Effector memory CD8-positive, alpha-beta T cell (primary cell): ENCODE results near the gene TSC2.

Experiments used
- ATAC-seq: fragments of 150-1000 bp; cut with Tn5 transposase; replicated peaks from 2 replicates; pipeline ENCODE4 v1.10.0; 2021; ENCODE audit warnings: mild to moderate bottlenecking, moderate library complexity
- DNase-seq, 3 experiments: peaks; one replicate each; pipeline ENCODE4 v3.0.0; 2021
- H3K27ac Mint-ChIP-seq, 2 donors: one replicate each; pipeline ENCODE4 v1.8.0; 2022; ENCODE audit warnings: mild to moderate bottlenecking in 2 of 2, mixed read lengths in 2 of 2, moderate library complexity in 2 of 2
- H3K27me3 Mint-ChIP-seq, 2 donors: one replicate each; pipeline ENCODE4 v1.8.0; 2022; ENCODE audit warnings: mixed read lengths in 2 of 2
- H3K36me3 Mint-ChIP-seq: one replicate; pipeline ENCODE4 v1.8.0; 2022; ENCODE audit warnings: mild to moderate bottlenecking, moderate library complexity, mixed read lengths; ENCODE audit not compliant: insufficient read depth
- H3K4me1 Mint-ChIP-seq, 2 donors: one replicate each; pipeline ENCODE4 v1.8.0; 2022; ENCODE audit warnings: low read depth in 2 of 2, mixed read lengths in 2 of 2
- H3K4me3 Mint-ChIP-seq, 2 donors: one replicate each; pipeline ENCODE4 v1.8.0; 2022; ENCODE audit warnings: mild to moderate bottlenecking in 2 of 2, mixed read lengths in 2 of 2, moderate library complexity in 2 of 2
- H3K9me3 Mint-ChIP-seq, 2 donors: one replicate each; pipeline ENCODE4 v1.8.0; 2022; ENCODE audit warnings: mixed read lengths in 2 of 2

TSC2 gene

GRCh38 chr16:2066139-2066538, 18.4 kb downstream of the TSC2 start:
- Mint-ChIP-seq H3K27me3 (no peaks in the 10 kb centered on the region), H3K27ac (no peak overlapping the region), H3K4me3 (no peak overlapping the region), H3K4me1 (peaks cover 0 to 3% of the 10 kb centered on the region in 2 donors), H3K36me3 (peaks cover 34% of the 10 kb centered on the region), H3K9me3 (no peaks in the 10 kb centered on the region)
- DNase-seq (no peak), ATAC-seq (no peak)

- no peak for DNase-seq
- ATAC-seq = no peak
- peak overlapping the region in 1 of 2 donors; percentile 51 for H3K27ac Mint-ChIP-seq
- no peaks in the 10 kb centered on the region for H3K27me3 Mint-ChIP-seq
- H3K36me3 Mint-ChIP-seq = peaks cover 38% of the 10 kb centered on the region
- H3K9me3 Mint-ChIP-seq = no peaks in the 10 kb centered on the region
- no peak overlapping the region for H3K4me3 Mint-ChIP-seq
- peaks cover 0 to 2% of the 10 kb centered on the region in 2 donors for H3K4me1 Mint-ChIP-seq
Observed at GRCh38 chr16:2070576-2071453, 23.0 kb downstream of the TSC2 start.

- Mint-ChIP-seq H3K27me3 (no peaks in the 10 kb centered on the region), H3K27ac (no peak overlapping the region), H3K4me1 (no peaks in the 10 kb centered on the region), H3K4me3 (no peak overlapping the region), H3K9me3 (no peaks in the 10 kb centered on the region), H3K36me3 (peaks cover 32% of the 10 kb centered on the region)
- ATAC-seq = no peak
- DNase-seq = no peak
Observed at GRCh38 chr16:2071454-2072202, 23.8 kb downstream of the TSC2 start.

DNA sequence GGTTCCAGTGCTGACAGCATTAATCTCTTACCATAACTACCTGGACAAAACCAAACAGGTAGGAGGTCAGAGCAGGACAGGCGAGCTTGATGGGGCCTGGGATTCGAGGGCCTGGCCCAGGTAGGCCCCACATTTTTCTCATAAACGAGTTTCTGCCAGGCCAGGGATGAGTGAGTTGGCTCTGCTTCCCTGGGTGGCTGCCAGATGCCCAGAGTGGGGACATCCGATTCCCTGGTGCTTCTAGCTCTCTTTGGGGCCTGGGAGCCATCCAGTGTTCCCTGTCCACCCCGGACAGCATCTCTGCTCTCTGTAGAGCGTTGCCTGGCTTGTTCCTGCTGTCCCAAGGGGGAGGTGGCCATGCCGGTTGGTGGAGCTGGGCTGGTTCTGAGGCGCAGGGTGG, 25.1 kb downstream of the TSC2 start:
- Mint-ChIP-seq H3K9me3 (no peaks in the 10 kb centered on the region), H3K27ac (no peak overlapping the region), H3K27me3 (no peaks in the 10 kb centered on the region), H3K4me1 (no peaks in the 10 kb centered on the region), H3K36me3 (peaks cover 33% of the 10 kb centered on the region), H3K4me3 (no peak overlapping the region)
- DNase-seq (no peak), ATAC-seq (no peak)

- no peak for DNase-seq
- Mint-ChIP-seq H3K27me3 (no peaks in the 10 kb centered on the region), H3K4me1 (no peaks in the 10 kb centered on the region), H3K9me3 (no peaks in the 10 kb centered on the region), H3K36me3 (peaks cover 25% of the 10 kb centered on the region), H3K4me3 (no peak overlapping the region), H3K27ac (no peak overlapping the region)
- ATAC-seq = no peak
Observed at GRCh38 chr16:2074071-2074470, 26.3 kb downstream of the TSC2 start.

DNA sequence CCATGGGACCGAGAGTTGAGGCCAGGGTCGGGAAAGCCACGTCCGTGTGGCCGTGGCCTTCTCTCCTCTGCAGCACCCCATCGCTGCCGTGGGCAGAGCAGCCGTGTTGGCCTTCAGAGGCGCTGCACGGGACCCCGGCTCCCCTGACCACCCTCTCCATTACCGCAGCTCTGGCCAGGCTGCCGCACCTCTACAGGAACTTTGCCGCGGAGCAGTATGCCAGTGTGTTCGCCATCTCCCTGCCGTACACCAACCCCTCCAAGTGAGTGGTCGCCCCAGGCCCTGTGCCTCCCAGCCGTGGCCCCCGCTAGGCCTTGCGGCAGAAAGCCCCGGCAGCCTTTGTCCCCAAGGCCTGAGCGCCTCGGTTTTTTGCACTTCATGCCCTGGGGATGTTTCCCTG, 27.8 kb downstream of the TSC2 start:
- Mint-ChIP-seq H3K36me3 (peaks cover 20% of the 10 kb centered on the region), H3K27me3 (no peaks in the 10 kb centered on the region), H3K4me1 (no peaks in the 10 kb centered on the region), H3K27ac (no peak overlapping the region), H3K4me3 (no peak overlapping the region), H3K9me3 (no peaks in the 10 kb centered on the region)
- ATAC-seq (no peak), DNase-seq (no peak)

GRCh38 chr16:2076072-2076865, 28.5 kb downstream of the TSC2 start:
- Mint-ChIP-seq H3K9me3 (no peaks in the 10 kb centered on the region), H3K36me3 (peaks cover 17% of the 10 kb centered on the region), H3K4me1 (no peaks in the 10 kb centered on the region), H3K27me3 (no peaks in the 10 kb centered on the region), H3K27ac (no peak overlapping the region), H3K4me3 (no peak overlapping the region)
- no peak for DNase-seq
- no peak for ATAC-seq

DNA sequence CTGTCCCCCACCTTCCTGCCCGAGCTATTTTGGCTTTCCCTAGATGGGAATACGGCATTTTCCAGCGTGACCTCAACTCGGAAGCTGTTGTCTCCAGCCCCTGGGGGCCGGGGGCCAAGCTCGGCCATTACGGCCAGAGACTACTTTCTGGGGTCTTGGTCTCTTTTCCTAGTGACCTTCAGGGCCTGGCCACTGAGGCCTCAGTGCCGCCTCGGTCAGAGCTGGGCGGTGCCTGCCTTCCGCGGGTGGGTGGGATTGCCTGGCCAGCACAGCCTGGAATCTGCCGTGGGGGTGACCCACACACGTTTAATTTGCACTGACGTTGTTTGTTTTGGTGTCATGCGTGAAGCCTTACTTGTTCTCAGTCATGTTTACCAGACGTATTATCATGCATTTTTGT, 29.2 kb downstream of the TSC2 start:
- Mint-ChIP-seq H3K36me3 (peaks cover 18% of the 10 kb centered on the region), H3K27me3 (no peaks in the 10 kb centered on the region)

GRCh38 chr16:2077696-2078095, 29.9 kb downstream of the TSC2 start:
- ATAC-seq (no peak), DNase-seq (no peak)
- H3K27ac Mint-ChIP-seq = no peak overlapping the region
- no peaks in the 10 kb centered on the region for H3K4me1 Mint-ChIP-seq
- no peaks in the 10 kb centered on the region for H3K27me3 Mint-ChIP-seq
- H3K36me3 Mint-ChIP-seq = peaks cover 23% of the 10 kb centered on the region
- no peaks in the 10 kb centered on the region for H3K9me3 Mint-ChIP-seq
- H3K4me3 Mint-ChIP-seq = no peak overlapping the region

More for the DNA sequence above, 29.2 kb downstream of the TSC2 start:
- H3K27ac Mint-ChIP-seq = no peak overlapping the region
- ATAC-seq (no peak), DNase-seq (no peak)
- no peaks in the 10 kb centered on the region for H3K9me3 Mint-ChIP-seq
- H3K4me3 Mint-ChIP-seq = no peak overlapping the region
- no peaks in the 10 kb centered on the region for H3K4me1 Mint-ChIP-seq

DNA sequence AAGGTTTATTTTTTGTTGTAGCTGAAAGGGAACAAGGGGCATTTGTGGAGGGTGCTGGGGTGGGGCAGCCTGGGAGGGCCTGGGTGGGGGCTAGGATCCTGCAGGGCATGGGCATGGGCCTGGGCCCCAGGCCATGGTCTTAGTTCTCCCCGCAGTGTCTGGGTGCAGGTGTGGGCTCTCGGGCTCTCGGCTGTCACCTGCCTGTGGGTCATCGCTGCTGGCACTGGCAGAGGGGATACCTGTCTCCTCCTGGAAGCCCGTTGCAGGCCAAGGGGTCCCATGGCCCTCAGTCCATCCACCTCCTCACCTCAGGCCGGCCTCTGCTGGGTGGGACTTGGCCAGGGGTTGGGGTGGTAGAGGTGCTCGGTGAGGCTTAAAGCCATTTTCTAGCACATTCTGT, 30.3 kb downstream of the TSC2 start:
- Mint-ChIP-seq H3K9me3 (no peaks in the 10 kb centered on the region), H3K4me1 (peaks cover 0 to 1% of the 10 kb centered on the region in 2 donors), H3K27me3 (no peaks in the 10 kb centered on the region), H3K36me3 (peaks cover 22% of the 10 kb centered on the region), H3K4me3 (no peak overlapping the region), H3K27ac (no peak overlapping the region)
- ATAC-seq = no peak
- DNase-seq = no peak

DNA sequence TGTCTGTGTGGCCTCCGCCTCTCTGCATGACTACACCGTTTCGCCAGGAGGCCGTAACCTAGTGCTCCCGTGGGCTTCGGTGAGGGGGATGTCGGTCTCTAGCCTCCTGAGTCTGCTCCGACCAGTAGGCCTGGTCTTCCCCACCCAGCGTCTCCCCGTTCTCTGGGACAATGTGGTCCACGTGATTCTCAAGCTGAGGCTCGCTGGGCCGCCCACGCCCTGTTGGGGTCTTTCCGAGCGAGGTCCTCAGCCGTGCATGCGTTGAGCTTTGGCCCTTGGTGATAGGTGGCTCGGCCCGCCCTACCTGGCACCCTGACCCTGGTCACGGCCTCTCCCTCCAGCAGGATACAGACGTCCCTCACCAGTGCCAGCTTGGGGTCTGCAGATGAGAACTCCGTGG, 30.9 kb downstream of the TSC2 start:
- H3K27ac Mint-ChIP-seq = no peak overlapping the region

GRCh38 chr16:2079311-2079800, 31.6 kb downstream of the TSC2 start:
- no peak for ATAC-seq
- H3K4me3 Mint-ChIP-seq = no peak overlapping the region
- no peaks in the 10 kb centered on the region for H3K27me3 Mint-ChIP-seq
- H3K36me3 Mint-ChIP-seq = peaks cover 27% of the 10 kb centered on the region
- no peak overlapping the region for H3K27ac Mint-ChIP-seq
- no peaks in the 10 kb centered on the region for H3K9me3 Mint-ChIP-seq
- peaks cover 0 to 2% of the 10 kb centered on the region in 2 donors for H3K4me1 Mint-ChIP-seq
- DNase-seq = no peak

More for the DNA sequence above, 30.9 kb downstream of the TSC2 start:
- H3K27me3 Mint-ChIP-seq = no peaks in the 10 kb centered on the region
- DNase-seq = no peak
- peaks cover 0 to 2% of the 10 kb centered on the region in 2 donors for H3K4me1 Mint-ChIP-seq
- H3K9me3 Mint-ChIP-seq = no peaks in the 10 kb centered on the region
- H3K4me3 Mint-ChIP-seq = no peak overlapping the region
- ATAC-seq = no peak
- H3K36me3 Mint-ChIP-seq = peaks cover 20% of the 10 kb centered on the region

- no peaks in the 10 kb centered on the region for H3K27me3 Mint-ChIP-seq
Observed at GRCh38 chr16:2079991-2080390, 32.2 kb downstream of the TSC2 start.

More at GRCh38 chr16:2079991-2080390, 32.2 kb downstream of the TSC2 start:
- Mint-ChIP-seq H3K4me1 (peaks cover 0 to 2% of the 10 kb centered on the region in 2 donors), H3K4me3 (no peak overlapping the region), H3K27ac (no peak overlapping the region), H3K9me3 (no peaks in the 10 kb centered on the region), H3K36me3 (peaks cover 23% of the 10 kb centered on the region)
- ATAC-seq (no peak), DNase-seq (no peak)
